ENCODE results near the gene ARMC6.

Gene ARMC6

DNA sequence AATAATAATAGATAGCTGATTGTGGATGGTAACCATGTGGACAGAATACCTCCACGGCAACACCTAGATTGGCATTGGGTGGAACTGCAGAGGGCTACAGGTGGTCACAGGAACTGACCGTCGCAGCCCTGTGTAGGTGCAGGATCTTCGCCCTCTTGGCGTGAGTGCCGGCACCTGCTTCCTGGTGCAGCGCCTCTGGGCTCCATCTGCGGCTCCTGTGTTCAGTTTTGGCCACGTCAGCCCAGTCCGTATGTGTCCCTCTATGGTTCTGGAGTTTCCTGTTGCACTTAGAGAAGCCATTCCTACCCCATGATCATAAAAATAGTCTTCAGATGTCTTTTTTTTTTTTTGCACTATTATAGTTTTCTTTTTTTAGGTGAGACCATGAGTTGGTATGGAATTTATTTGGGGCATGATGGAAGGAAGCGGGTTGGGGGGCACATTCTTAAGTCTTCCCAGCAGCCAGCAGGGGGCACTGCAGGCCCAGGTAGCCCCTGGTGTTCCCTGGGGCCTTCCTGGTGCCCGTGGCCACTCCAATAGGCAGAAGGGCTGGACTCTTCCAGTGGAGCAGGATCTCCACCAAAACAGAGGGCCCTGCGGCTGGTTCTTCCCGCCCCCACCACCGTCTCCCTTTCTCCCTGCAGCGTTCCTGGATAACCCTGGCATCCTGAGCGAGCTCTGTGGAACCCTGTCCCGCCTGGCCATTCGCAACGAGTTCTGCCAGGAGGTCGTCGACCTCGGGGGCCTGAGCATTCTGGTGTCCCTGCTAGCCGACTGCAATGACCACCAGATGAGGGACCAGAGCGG is 20.3 kb downstream of the ARMC6 start:
- TF ChIP-seq ZNF654 (tag by site-specific recombination; IDR thresholded peaks at IDR 0.05; ENCODE audit: low read depth) (peak; percentile 73), ZNF600 (tag by site-specific recombination; IDR thresholded peaks at IDR 0.05) (0 out of 2 replicates have a peak, but pooled peaks have one; percentile 25), ZNF292 (tag by site-specific recombination; IDR thresholded peaks at IDR 0.05; ENCODE audit: borderline replicate concordance, low read depth) (no peak), SCRT2 (tag by site-specific recombination; IDR thresholded peaks at IDR 0.05) (0 out of 2 replicates have a peak, but pooled peaks have one; percentile 33), ZNF24 (tag by site-specific recombination; IDR thresholded peaks at IDR 0.05) (no peak)
- TF ChIP-seq, protein P1, sequence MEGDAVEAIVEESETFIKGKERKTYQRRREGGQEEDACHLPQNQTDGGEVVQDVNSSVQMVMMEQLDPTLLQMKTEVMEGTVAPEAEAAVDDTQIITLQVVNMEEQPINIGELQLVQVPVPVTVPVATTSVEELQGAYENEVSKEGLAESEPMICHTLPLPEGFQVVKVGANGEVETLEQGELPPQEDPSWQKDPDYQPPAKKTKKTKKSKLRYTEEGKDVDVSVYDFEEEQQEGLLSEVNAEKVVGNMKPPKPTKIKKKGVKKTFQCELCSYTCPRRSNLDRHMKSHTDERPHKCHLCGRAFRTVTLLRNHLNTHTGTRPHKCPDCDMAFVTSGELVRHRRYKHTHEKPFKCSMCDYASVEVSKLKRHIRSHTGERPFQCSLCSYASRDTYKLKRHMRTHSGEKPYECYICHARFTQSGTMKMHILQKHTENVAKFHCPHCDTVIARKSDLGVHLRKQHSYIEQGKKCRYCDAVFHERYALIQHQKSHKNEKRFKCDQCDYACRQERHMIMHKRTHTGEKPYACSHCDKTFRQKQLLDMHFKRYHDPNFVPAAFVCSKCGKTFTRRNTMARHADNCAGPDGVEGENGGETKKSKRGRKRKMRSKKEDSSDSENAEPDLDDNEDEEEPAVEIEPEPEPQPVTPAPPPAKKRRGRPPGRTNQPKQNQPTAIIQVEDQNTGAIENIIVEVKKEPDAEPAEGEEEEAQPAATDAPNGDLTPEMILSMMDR (tag by site-specific recombination; IDR thresholded peaks at IDR 0.05): 0 out of 2 replicates have a peak, but pooled peaks have one; percentile 41
- H3K27ac ChIP-seq (ENCODE audit: extremely low read depth, low read depth, low read length): no peak overlapping the region
- H3K4me3 ChIP-seq (ENCODE audit: low read depth, low read length): no peak overlapping the region
- H3K9me3 ChIP-seq (ENCODE audit: control insufficient read depth, insufficient read depth, low read depth, low read length): no peaks in the 10 kb centered on the region
- H3K4me1 ChIP-seq (ENCODE audit: control insufficient read depth, insufficient read depth, low read length): no peaks in the 10 kb centered on the region
- ChIA-PET POLR2A (interaction anchor here (0.6 to 1.3 kb wide), 2 partner anchors 9 to 36 kb away, joined by 4 read pairs; no protein-coding TSS in a partner anchor), CTCF (interaction anchor here (0.5 to 2.0 kb wide), 20 partner anchors 9 to 1116 kb away, joined by 3 to 12 read pairs (median 4); partner anchors contain the start of gene SLC25A42)
- peaks cover 5 to 82% of the 10 kb centered on the region in 2 experiments; a peak in 2 of 3 replicates for H3K36me3 ChIP-seq (ENCODE audit: control insufficient read depth in 2 of 2, insufficient read depth in 1 of 2, low read length in 2 of 2)

DNA sequence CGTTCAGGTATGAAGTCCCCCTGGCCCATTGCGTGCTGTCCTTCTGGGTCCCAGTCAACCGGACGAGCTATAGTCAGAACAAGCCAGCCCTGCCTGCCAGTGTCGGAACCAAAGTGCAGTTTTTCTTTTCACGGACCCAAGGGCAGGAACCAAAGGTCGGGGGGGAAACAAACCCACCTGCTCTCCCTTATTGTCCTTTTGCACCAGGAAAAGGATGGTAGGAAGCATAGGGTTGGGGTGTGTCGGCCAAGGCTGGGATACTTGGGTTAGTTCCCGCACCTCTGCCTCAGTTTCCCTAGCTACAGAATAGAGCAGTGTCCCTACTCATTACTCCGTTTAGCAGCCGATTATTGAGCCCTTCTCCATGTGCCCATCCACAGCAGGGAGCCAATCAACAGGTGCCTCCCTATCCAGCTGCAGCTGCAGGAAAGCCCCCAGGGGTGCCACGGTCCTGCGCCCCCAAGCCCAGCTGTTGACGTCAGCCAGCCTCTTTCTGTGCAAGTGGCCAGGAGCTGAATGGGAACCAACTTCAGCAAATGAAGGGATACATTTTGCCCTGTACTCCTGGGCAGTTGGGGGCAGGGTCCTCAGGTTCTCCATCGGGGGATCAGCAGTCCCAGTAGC is 21.0 kb downstream of the ARMC6 start:
- H3K36me3 ChIP-seq (ENCODE audit: control insufficient read depth in 2 of 2, insufficient read depth in 1 of 2, low read length in 2 of 2): peaks cover 0 to 85% of the 10 kb centered on the region in 2 experiments; a peak in 2 of 3 replicates
- POLR2A ChIA-PET: interaction anchor here (0.6 to 1.3 kb wide), 2 partner anchors 8 to 37 kb away, joined by 4 read pairs; no protein-coding TSS in a partner anchor
- TF ChIP-seq KLF17 (tag by site-specific recombination; IDR thresholded peaks at IDR 0.05) (no peak), ZNF585B (tag by site-specific recombination; IDR thresholded peaks at IDR 0.05) (no peak), ZNF449 (tag by site-specific recombination; IDR thresholded peaks at IDR 0.05) (no peak), SCRT2 (tag by site-specific recombination; IDR thresholded peaks at IDR 0.05) (peak; percentile 89), ZNF610 (tag by site-specific recombination; IDR thresholded peaks at IDR 0.05; ENCODE audit: borderline replicate concordance) (no peak), SCRT1 (tag by site-specific recombination; IDR thresholded peaks at IDR 0.05; ENCODE audit: borderline replicate concordance) (peak; percentile 79), ZNF341 (tag by site-specific recombination; IDR thresholded peaks at IDR 0.05; ENCODE audit: low read depth) (no peak), ZNF792 (tag by site-specific recombination; IDR thresholded peaks at IDR 0.05) (no peak), REST (tag by site-specific recombination; IDR thresholded peaks at IDR 0.05) (no peak), ZNF623 (tag by site-specific recombination; IDR thresholded peaks at IDR 0.05) (no peak), ZNF48 (tag by site-specific recombination; IDR thresholded peaks at IDR 0.05) (no peak), ZNF280D (tag by site-specific recombination; IDR thresholded peaks at IDR 0.05) (no peak)
- TF ChIP-seq, protein P2, sequence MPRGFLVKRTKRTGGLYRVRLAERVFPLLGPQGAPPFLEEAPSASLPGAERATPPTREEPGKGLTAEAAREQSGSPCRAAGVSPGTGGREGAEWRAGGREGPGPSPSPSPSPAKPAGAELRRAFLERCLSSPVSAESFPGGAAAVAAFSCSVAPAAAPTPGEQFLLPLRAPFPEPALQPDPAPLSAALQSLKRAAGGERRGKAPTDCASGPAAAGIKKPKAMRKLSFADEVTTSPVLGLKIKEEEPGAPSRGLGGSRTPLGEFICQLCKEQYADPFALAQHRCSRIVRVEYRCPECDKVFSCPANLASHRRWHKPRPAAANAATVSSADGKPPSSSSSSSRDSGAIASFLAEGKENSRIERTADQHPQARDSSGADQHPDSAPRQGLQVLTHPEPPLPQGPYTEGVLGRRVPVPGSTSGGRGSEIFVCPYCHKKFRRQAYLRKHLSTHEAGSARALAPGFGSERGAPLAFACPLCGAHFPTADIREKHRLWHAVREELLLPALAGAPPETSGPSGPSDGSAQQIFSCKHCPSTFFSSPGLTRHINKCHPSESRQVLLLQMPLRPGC (tag by site-specific recombination; IDR thresholded peaks at IDR 0.05): no peak

More for the DNA sequence above, 21.0 kb downstream of the ARMC6 start:
- Histone ChIP-seq H3K27ac (ENCODE audit: extremely low read depth, low read depth, low read length) (no peak overlapping the region), H3K4me1 (ENCODE audit: control insufficient read depth, insufficient read depth, low read length) (no peaks in the 10 kb centered on the region), H3K4me3 (ENCODE audit: low read depth, low read length) (no peak overlapping the region), H3K9me3 (ENCODE audit: control insufficient read depth, insufficient read depth, low read depth, low read length) (no peaks in the 10 kb centered on the region)
- CTCF ChIA-PET: interaction anchor here (0.6 to 1.7 kb wide), 10 partner anchors 9 to 440 kb away, joined by 3 to 12 read pairs (median 4); no protein-coding TSS in a partner anchor

Data from HEK293 (cell line).